ENCODE results near the gene ITGA3. TPM values are rescaled to one million over a fixed set of nuclear protein-coding genes. Genes with fewer than 3 reads are reported as not detected.
A peak's percentile ranks its signal among the peaks of the same experiment; 100 is the strongest.

ITGA3 gene
- total and polyA plus RNA-seq, 2 of the 13 experiments (the other 11 are each of a cell fraction or from before 2014, with no cell fraction given) = 0.48 to 0.69 TPM

GRCh38 chr17:50079334-50080095 is 23.6 kb downstream of the ITGA3 start (continued):
- TF ChIP-seq TAF1 (CRISPR knock-in tag; IDR thresholded peaks at IDR 0.05) = no peak
- TF ChIP-seq DNMT1 (CRISPR knock-in tag; IDR thresholded peaks at IDR 0.05) = no peak
- TF ChIP-seq TOE1 (CRISPR knock-in tag; IDR thresholded peaks at IDR 0.05) = no peak
- TF ChIP-seq, protein P1, sequence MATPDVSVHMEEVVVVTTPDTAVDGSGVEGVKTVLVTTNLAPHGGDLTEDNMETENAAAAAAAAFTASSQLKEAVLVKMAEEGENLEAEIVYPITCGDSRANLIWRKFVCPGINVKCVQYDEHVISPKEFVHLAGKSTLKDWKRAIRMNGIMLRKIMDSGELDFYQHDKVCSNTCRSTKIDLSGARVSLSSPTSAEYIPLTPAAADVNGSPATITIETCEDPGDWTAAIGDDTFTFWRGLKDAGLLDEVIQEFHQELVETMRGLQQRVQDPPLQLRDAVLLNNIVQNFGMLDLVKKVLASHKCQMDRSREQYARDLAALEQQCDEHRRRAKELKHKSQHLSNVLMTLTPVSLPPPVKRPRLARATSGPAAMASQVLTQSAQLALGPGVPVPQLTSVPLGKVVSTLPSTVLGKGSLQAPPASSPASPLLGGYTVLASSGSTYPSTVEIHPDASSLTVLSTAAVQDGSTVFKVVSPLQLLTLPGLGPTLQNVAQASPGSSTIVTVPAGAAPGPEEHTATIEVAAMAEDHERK (CRISPR knock-in tag; IDR thresholded peaks at IDR 0.05; ENCODE audit: low read depth) = no peak
- TF ChIP-seq ZNF34 (CRISPR knock-in tag; IDR thresholded peaks at IDR 0.05; ENCODE audit: borderline replicate concordance) = no peak
- TF ChIP-seq ARID5B (CRISPR knock-in tag; IDR thresholded peaks at IDR 0.05) = no peak
- TF ChIP-seq TEAD2 (CRISPR knock-in tag; IDR thresholded peaks at IDR 0.05) = no peak
- no peak for TF ChIP-seq ZZZ3 (CRISPR knock-in tag; IDR thresholded peaks at IDR 0.05; ENCODE audit: borderline replicate concordance)
- TF ChIP-seq ZNF710 (CRISPR knock-in tag; IDR thresholded peaks at IDR 0.05; ENCODE audit: borderline replicate concordance) = no peak
- no peak for TF ChIP-seq ZFP62 (CRISPR knock-in tag; IDR thresholded peaks at IDR 0.05)
- 0 out of 2 replicates have a peak, but pooled peaks have one; percentile 21 for TF ChIP-seq IRF2 (CRISPR knock-in tag; IDR thresholded peaks at IDR 0.05)
- no peak for TF ChIP-seq GZF1 (CRISPR knock-in tag; IDR thresholded peaks at IDR 0.05)
- TF ChIP-seq MYC (CRISPR knock-in tag; IDR thresholded peaks at IDR 0.05; ENCODE audit: borderline replicate concordance) = peak; percentile 75; the same call in 1 of the 2 replicates
- TF ChIP-seq CBX2 (IDR thresholded peaks at IDR 0.05; ENCODE audit: low read depth, low read length) = no peak
- no peak for TF ChIP-seq CBX2 (CRISPR knock-in tag; IDR thresholded peaks at IDR 0.05; ENCODE audit: low read depth)
- no peak for TF ChIP-seq ZNF432 (CRISPR knock-in tag; IDR thresholded peaks at IDR 0.05; ENCODE audit: borderline replicate concordance)
- TF ChIP-seq CC2D1A (CRISPR knock-in tag; IDR thresholded peaks at IDR 0.05) = no peak
- TF ChIP-seq FIP1L1 (IDR thresholded peaks at IDR 0.05; ENCODE audit: borderline replicate concordance, insufficient read depth, low read depth, low read length) = no peak
- TF ChIP-seq MAFF (IDR thresholded peaks at IDR 0.05; ENCODE audit: low read depth, low read length) = no peak
- peak; percentile 83 for TF ChIP-seq BORCS8-MEF2B (CRISPR knock-in tag; IDR thresholded peaks at IDR 0.05)
- no peak for TF ChIP-seq GLMP (CRISPR knock-in tag; IDR thresholded peaks at IDR 0.05; ENCODE audit: borderline replicate concordance)
- TF ChIP-seq ATM (IDR thresholded peaks at IDR 0.05; ENCODE audit: borderline replicate concordance) = no peak
